Kidney epithelial cell (primary cell): ENCODE measurements around the gene ANTXRL. TPM values are rescaled to one million over a fixed set of nuclear protein-coding genes. Genes with fewer than 3 reads are reported as not detected.

Experiments
- DNase-seq: peaks from one replicate; pipeline ENCODE4 v3.0.0-alpha.2; 2010; ENCODE audit warnings: low read depth
- H3K27me3 ChIP-seq: 2 replicates; pipeline ENCODE4 v1.6.0; 2011; ENCODE audit warnings: low read length; ENCODE audit not compliant: control insufficient read depth, insufficient read depth
- H3K36me3 ChIP-seq: 2 replicates; pipeline ENCODE4 v1.5.1; 2011; ENCODE audit warnings: low read length; ENCODE audit not compliant: control insufficient read depth, insufficient read depth
- H3K4me3 ChIP-seq: 2 replicates; pipeline ENCODE4 v1.5.1; 2011; ENCODE audit warnings: low read depth, mild to moderate bottlenecking, control low read depth, low read length
- total RNA-seq: library from RNA; depleted of rRNA; stranded (reverse); fragments of >200 nt; gene quantifications from 2 replicates; pipeline ENCODE4 v1.2.3, GENCODE V29; 2015
- TF ChIP-seq, protein P1 (sequence below): IDR thresholded peaks from 2 replicates; pipeline ENCODE4 v1.5.1; 2011; ENCODE audit warnings: mild to moderate bottlenecking, moderate library complexity, low read length, control low read depth, inconsistent platforms; ENCODE audit not compliant: insufficient read depth, poor library complexity, severe bottlenecking

Gene ANTXRL
- total RNA-seq, 1 donor from 2014 or later, result not detected

DNA sequence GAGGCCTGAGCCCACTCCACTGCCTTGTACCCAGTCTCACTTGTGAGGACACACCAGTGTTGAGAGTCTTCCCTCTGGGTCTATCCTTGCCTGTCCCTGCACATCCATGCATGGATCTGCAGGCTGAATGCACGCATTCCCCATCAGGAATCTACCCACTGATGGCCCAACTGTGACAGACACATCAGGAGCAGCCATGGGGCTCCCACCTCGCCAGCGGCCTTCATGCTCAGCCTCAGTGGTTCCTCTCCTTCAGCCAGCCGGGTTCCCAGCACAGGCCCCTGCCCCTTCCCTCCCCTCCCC, 21.3 kb downstream of the ANTXRL start:
- DNase-seq, result no peak
- Histone ChIP-seq H3K27me3 (no peaks in the 10 kb centered on the region), H3K36me3 (no peaks in the 10 kb centered on the region), H3K4me3 (no peak overlapping the region)
- TF ChIP-seq, protein P1, sequence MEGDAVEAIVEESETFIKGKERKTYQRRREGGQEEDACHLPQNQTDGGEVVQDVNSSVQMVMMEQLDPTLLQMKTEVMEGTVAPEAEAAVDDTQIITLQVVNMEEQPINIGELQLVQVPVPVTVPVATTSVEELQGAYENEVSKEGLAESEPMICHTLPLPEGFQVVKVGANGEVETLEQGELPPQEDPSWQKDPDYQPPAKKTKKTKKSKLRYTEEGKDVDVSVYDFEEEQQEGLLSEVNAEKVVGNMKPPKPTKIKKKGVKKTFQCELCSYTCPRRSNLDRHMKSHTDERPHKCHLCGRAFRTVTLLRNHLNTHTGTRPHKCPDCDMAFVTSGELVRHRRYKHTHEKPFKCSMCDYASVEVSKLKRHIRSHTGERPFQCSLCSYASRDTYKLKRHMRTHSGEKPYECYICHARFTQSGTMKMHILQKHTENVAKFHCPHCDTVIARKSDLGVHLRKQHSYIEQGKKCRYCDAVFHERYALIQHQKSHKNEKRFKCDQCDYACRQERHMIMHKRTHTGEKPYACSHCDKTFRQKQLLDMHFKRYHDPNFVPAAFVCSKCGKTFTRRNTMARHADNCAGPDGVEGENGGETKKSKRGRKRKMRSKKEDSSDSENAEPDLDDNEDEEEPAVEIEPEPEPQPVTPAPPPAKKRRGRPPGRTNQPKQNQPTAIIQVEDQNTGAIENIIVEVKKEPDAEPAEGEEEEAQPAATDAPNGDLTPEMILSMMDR, result no peak

DNA sequence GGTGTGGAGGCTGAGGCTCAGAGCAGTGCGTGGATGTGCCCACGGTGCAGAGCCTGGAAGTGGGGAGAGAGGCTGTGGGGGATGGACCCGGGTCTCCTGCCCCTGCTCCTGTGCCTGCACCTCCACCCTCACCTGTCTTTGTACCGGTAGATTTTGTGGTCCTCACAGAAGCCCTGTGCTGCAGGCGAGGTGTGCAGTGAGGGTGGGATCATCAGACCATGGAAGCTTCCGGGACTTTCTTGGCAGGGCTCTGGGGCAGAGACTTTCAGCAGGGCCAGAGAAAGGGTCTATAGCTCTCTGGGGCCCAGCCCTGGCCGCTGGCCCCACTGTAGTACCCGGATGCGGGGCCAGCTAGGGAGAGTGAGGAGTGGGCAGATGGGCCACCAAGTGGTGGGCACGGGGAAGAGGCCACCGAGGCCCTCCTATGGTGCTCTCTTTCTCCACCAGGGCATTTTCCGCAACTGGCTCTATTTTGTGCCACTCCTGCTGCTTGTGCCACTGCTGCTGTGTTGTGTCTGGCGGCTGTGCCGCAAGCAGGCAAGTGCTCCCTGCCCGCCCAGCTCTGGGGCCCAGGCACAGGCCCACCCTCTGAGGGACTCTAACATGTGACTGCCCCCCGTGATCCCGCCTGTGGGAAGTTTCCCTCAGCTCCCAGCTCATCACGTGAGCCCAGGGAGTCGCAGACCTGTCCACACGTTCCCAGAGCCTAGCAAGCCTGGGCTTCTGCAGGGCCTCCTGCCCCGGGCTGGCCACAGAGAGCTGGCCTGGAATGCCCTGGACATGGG, 22.1 kb downstream of the ANTXRL start:
- DNase-seq, result no peak
- Histone ChIP-seq H3K36me3 (no peaks in the 10 kb centered on the region), H3K27me3 (no peaks in the 10 kb centered on the region), H3K4me3 (no peak overlapping the region)
- TF ChIP-seq, protein P1, result no peak

DNA sequence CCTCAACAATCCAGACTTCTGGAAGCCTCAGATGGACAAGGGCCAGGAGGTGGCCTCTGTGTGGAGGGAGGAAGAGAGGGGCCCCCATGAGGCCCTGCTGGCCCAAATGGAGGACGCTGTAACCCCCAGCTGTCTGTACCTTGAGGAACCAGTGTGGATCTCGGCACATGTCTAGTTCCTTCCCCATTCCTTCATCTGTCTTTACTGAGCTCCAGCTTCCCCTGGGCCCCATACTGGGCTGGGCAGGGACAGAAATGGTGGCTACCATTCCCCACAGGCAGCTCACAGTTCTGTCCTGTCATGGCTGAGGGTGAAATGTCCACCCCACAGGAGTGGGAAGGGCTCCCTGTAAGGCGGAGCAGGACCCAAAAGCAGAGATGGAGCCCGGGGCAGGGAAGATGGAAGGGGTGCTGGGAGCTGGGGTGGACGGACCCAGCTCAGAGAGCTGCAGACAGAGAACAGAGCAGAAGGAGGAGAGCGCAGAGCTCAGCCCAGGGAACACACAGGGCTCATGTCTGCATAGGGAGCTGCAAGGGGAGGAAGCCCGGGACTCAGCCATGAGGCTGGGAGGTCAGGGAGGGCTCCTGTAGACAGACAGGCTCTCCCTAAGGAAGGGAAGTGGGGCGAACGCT, 22.8 kb downstream of the ANTXRL start:
- Histone ChIP-seq H3K27me3 (no peaks in the 10 kb centered on the region), H3K4me3 (no peak overlapping the region), H3K36me3 (no peaks in the 10 kb centered on the region)
- DNase-seq, result no peak
- TF ChIP-seq, protein P1, result no peak

DNA sequence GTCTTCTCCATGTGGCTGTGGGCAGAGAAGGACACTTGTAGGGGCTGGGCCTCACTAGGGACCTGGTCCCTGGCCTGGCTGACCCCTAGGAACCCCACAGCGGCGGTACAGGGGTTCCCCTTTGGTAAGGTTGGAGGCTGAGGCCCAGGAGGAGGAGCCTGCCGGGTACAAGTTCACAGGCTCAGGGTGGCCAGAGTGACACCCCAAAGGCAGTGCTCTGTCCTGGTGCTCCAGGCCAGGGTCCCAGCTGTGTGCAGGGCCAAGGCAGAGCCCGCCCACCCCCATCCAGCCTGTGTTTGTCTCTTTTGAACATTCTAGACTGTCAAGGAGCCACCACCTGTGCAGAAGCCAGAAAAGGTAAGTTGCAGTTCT, 23.3 kb downstream of the ANTXRL start:
- H3K36me3 ChIP-seq, result no peaks in the 10 kb centered on the region
- no peak for DNase-seq
- H3K27me3 ChIP-seq, result no peaks in the 10 kb centered on the region
- TF ChIP-seq, protein P1, result no peak
- no peak overlapping the region for H3K4me3 ChIP-seq

DNA sequence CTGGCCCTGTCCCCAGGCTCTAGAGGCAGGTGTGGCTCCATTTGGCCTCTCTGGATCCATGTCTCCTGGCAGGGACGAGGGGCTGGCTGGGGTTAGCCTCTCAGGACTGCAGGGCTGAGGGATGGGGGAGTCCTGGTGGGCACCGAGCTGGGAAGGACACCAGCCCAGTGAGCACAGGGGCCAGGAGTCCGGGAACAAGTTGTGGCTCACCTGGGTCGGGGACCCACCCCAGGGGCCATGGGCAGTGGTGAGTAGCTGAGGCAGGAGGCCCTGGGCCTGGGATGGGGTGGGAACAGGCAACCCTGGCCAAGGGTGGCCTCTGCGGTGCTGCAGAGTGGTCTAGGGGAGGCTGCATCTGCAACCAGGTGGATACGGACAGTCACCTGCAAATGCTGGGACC, 24.1 kb downstream of the ANTXRL start:
- DNase-seq, result no peak
- Histone ChIP-seq H3K36me3 (no peaks in the 10 kb centered on the region), H3K27me3 (no peaks in the 10 kb centered on the region), H3K4me3 (no peak overlapping the region)
- TF ChIP-seq, protein P1, result no peak
